HL-60/S4 treated with phorbol 12-myristate 13-acetate at 8.2 ng/mL for 4 days and 3 days (cell line): Measurements from ENCODE around the gene AGMO.

Source experiments
- in situ Hi-C: fragments of 300-500 bp; cut with MboI; formaldehyde crosslinking; loops from 2 replicates; pipeline ENCODE4 v1.15.0; 2022; ENCODE audit warnings: low sequenced_read_pairs

Gene AGMO

DNA sequence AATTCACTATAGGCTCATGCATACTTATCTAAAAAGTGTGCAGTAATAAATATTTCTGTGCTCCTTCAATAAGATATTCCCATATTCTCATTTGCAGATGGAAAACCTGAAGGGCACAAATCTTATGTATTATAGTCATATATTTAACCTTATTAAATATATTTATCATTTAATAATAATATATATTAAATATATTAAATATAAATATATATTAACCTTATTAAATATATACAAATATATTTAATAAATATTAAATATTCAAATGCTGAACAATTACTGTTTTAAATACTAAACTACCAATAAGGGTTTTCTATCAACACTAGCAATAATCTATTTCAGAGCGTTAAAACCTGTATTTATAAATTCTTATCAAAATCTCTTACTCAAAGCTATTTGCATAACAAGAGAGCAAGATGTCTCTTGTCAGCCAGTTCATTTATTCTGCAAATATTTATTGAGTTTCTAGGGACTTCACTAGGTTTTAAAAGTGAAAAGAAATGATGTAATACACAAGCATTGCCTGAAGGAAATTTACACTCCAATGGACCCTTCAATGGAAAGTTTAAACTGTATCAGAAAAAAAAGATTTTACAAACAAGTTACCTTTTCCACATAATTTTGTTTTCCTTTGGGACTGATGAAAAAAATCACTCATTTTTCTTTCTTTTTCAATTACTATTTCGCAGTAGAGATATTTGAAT, 159.2 kb downstream of the AGMO start:
- in situ Hi-C loops = no loop called here

- in situ Hi-C loops = no loop called here
Measured at GRCh38 chr7:15400440-15400839, 161.4 kb downstream of the AGMO start.

DNA sequence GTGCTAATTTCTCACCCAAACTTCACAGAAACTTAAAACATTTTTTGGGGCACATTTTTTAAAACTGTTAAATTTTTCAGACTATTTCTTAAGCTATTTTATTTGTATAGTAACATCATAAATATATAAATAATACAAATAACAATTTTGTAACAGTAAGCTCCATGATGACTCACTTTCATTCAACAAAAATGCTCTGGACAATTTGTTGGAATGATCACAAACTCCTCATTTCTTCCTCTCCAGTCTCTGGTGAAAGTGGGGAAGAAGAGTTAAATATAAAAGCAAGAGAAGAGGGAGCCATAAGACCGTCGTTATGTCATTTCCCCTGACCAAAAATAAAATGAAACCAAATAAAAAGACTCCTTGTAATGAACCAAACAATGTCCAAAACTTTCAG, 162.4 kb downstream of the AGMO start:
- in situ Hi-C loops = no loop called here

GRCh38 chr7:15397922-15398760, 163.7 kb downstream of the AGMO start:
- in situ Hi-C loops = no loop called here

DNA sequence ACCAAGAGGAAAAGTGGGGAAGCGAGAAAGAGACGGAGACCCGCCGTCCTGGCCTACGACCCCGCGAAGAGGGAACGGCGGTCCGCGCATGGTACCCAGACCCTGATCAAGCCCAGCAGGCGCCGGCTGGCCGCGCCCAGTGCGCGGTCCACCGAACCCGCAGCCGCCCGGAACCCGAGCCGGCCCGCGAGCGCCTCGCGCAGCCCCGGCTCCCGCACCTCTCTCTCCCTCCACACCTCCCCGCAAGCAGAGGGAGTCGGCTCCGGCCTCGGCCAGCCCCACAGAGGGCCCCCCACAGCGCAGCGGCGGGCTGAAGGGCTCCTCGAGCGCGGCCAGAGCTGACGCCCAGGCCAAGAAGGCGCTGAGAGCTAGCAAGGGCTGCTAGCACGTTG, 164.7 kb downstream of the AGMO start:
- in situ Hi-C loops = no loop called here

- in situ Hi-C loops = no loop called here
Measured at GRCh38 chr7:15396210-15397158, 165.3 kb downstream of the AGMO start.

GRCh38 chr7:15389073-15389472, 172.7 kb downstream of the AGMO start:
- in situ Hi-C loops = no loop called here

- in situ Hi-C loops = no loop called here
Measured at GRCh38 chr7:15378494-15379145, 183.2 kb downstream of the AGMO start.

GRCh38 chr7:15376600-15376999, 185.2 kb downstream of the AGMO start:
- in situ Hi-C loops = no loop called here

GRCh38 chr7:15370441-15370840, 191.4 kb downstream of the AGMO start:
- in situ Hi-C loops = no loop called here

GRCh38 chr7:15368653-15369052, 193.2 kb downstream of the AGMO start:
- in situ Hi-C loops = no loop called here

GRCh38 chr7:15367897-15368296, 193.9 kb downstream of the AGMO start:
- in situ Hi-C loops = no loop called here

DNA sequence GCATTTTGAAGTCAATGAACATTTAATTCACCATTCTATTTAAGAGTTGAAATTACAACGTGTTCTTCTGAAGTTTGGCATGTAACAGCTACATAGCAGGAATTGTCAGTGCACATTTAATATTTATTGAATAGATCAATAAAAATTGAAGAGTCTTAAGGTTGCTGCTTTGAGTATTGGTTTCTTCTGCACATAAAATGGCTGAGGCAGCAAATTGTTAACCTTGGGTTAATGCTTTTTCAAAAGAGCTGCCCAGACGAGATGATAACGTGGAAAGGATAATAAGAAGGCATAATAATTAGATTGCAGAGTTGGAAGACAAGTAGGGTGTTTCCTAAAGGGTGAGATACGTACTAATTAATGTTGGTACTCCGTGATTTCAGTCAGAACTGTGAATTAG, 203.7 kb downstream of the AGMO start:
- in situ Hi-C loops = no loop called here

GRCh38 chr7:15352421-15353206, 209.2 kb downstream of the AGMO start:
- in situ Hi-C loops = no loop called here

- in situ Hi-C loops = no loop called here
Measured at GRCh38 chr7:15345216-15345615, 216.6 kb downstream of the AGMO start.

DNA sequence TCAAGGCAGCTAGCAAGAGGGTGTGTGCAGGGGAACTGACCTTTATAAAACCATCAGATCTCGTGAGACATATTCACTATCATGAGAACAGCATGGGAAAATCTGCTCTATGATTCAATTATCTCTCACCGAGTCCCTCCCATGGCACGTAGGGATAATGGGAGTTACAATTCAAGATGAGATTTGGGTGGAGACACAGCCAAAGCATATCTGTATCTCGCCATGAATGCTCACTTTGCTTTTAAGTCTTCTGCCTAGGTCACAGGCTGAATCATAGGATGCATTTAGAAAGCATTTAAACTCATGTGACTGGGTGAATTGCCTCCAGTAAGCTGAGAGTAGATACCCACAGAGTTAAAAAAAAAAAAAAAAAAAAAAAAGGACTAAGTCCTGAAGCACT, 220.0 kb downstream of the AGMO start:
- in situ Hi-C loops = no loop called here

GRCh38 chr7:15336146-15336545, 225.7 kb downstream of the AGMO start:
- in situ Hi-C loops = no loop called here

- in situ Hi-C loops = no loop called here
Measured at GRCh38 chr7:15335390-15335789, 226.4 kb downstream of the AGMO start.

GRCh38 chr7:15334536-15335263, 227.1 kb downstream of the AGMO start:
- in situ Hi-C loops = no loop called here
